ENCODE measurements around the gene DDX41.

GRCh38 chr5:177490992-177491391 lies 25.8 kb downstream of the DDX41 start:
- TF ChIP-seq CTCF (IDR thresholded peaks at IDR 0.05), result no peak
- TF ChIP-seq POLR2A (IDR thresholded peaks at IDR 0.05), result no peak
- TF ChIP-seq POLR2AphosphoS5 (IDR thresholded peaks at IDR 0.05), result no peak
- TF ChIP-seq EP300 (IDR thresholded peaks at IDR 0.05), result no peak

Measured in gastroesophageal sphincter (tissue), 3 donors.